Lower leg skin (tissue), 3 donors: ENCODE results near the gene PARM1.

Experiments used
- CTCF ChIP-seq, 3 donors: fragments of 450-650 bp; IDR thresholded peaks; one replicate each; pipeline ENCODE4 v1.5.1; 2016; ENCODE audit warnings: antibody characterized with exemption in 3 of 3, mild to moderate bottlenecking in 3 of 3, moderate library complexity in 2 of 3
- POLR2A ChIP-seq, 2 donors: fragments of 450-650 bp; IDR thresholded peaks; one replicate each; pipeline ENCODE4 v1.6.1; 2016 to 2017; ENCODE audit warnings: antibody characterized with exemption in 2 of 2, mild to moderate bottlenecking in 1 of 2, moderate library complexity in 1 of 2

- no peak for TF ChIP-seq POLR2A (IDR thresholded peaks at IDR 0.05)
- no peak for TF ChIP-seq CTCF (IDR thresholded peaks at IDR 0.05)
Measured at GRCh38 chr4:75042601-75043208, 109.8 kb downstream of the PARM1 start.
